Fibroblast of villous mesenchyme (primary cell): ENCODE results near the gene STX18. TPM values are rescaled to one million over a fixed set of nuclear protein-coding genes. Genes with fewer than 3 reads are reported as not detected.

Experiments
- DNase-seq: peaks from one replicate; pipeline ENCODE4 v3.0.0-alpha.2; 2010; ENCODE audit warnings: low read depth
- H3K4me3 ChIP-seq: 2 replicates; pipeline ENCODE4 v1.5.1; 2011; ENCODE audit warnings: low read depth, mild to moderate bottlenecking, low read length
- CTCF ChIP-seq: IDR thresholded peaks from 2 replicates; pipeline ENCODE4 v1.5.1; 2012; ENCODE audit warnings: low read depth, mild to moderate bottlenecking, low read length; ENCODE audit not compliant: insufficient read depth
- total RNA-seq: library from RNA; depleted of rRNA; stranded (reverse); fragments of >200 nt; gene quantifications from 2 replicates; pipeline ENCODE4 v1.2.3, GENCODE V29; 2012

Gene STX18
- total RNA-seq, 1 donor, result 24.2 TPM

GRCh38 chr4:4386736-4387392 is 155.0 kb downstream of the STX18 start, which contains the start of gene NSG1:
Gene NSG1, plus strand, starts transcription at chr4:4387102. Its CDS starts 528 bp downstream, at chr4:4387630.
- DNase-seq, result peak; percentile 27
- peak within 1 kb of the TSS; percentile 45 for H3K4me3 ChIP-seq
- TF ChIP-seq CTCF, result no peak

DNA sequence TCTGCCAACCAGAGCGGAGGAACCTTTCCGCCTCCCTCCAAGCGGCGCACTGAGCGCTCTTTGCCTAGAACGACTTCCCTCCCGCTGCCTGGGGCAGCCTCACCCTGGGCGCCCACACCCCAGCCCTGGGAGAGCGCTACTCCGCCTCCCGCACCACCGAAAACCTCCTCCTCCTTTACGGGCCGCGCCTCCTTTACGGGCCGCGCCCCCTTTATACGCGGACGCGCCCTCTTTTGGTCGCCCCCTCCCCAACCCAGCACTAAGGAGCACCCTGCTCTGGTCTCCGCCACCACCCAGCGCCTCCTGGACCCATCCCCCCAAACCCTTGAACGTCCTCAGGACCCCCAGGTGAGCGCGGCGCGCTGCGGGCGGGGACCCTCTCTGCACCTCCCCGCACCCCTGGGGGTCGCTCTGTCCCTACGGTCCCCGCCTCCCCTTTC is 155.5 kb downstream of the STX18 start:
- H3K4me3 ChIP-seq, result peak overlapping the region; percentile 45
- no peak for DNase-seq
- no peak for TF ChIP-seq CTCF

- DNase-seq, result no peak
- no peak for TF ChIP-seq CTCF
- peak overlapping the region; percentile 45 for H3K4me3 ChIP-seq
Measured at GRCh38 chr4:4385729-4386295, 156.0 kb downstream of the STX18 start.

DNA sequence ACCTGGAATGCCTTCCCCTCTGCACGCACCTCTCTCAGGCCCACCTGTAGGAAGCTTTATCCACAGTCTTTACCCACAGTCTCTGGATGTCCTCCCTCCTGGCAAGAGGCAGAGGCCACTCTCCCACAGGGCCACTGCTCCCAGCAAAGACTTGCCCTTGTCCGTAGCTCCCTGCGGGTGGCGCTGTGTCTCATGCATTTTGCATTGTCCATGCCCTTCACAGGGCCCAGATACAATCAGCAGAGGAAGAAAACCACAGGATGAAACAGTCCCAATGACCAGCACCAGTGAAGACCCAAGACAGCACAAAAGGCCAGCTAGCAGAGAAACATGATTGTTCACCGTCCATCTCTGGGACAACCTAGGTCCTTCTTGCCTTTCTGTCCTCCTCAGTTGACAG is 157.0 kb downstream of the STX18 start:
- H3K4me3 ChIP-seq, result no peak overlapping the region
- peak; percentile 35 for DNase-seq
- TF ChIP-seq CTCF, result peak; percentile 46

DNA sequence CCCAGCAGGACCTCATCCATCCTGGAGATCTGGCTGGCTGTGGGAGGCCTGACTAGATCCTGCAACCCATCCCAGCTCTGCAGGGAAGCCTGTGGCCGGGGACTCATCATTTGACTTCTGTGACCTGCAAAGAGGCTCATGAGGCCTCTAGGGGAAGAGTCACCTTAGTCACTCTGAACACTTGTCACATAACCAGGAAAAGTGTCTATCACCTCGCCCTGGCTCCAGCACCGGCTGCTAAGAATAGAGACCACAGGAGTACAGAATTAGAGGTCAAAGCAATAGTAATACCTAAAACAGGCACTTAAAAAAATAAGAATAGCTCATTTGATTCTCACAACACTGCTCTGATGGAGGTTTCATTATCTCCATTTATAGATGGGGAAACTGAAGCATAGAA is 158.8 kb downstream of the STX18 start:
- no peak for DNase-seq
- H3K4me3 ChIP-seq, result no peak overlapping the region
- TF ChIP-seq CTCF, result no peak

- no peak for DNase-seq
- no peak overlapping the region for H3K4me3 ChIP-seq
- TF ChIP-seq CTCF, result no peak
Measured at GRCh38 chr4:4379540-4380087, 162.2 kb downstream of the STX18 start.
